ENCODE results near the gene CBARP.

GRCh38 chr19:1271528-1272422 lies 34.0 kb upstream of the CBARP start:
- TF ChIP-seq CTCF (conservative IDR thresholded peaks at IDR 0.05; ENCODE audit: low read depth, low read length) (no peak), EZH2 (IDR thresholded peaks at IDR 0.05; ENCODE audit: borderline replicate concordance, low read depth, low read length, poor library complexity, severe bottlenecking) (no peak)
